Measurements from ENCODE around the gene APLP1.
"Not testable (repeated sequence)": the region's sequence is repeated elsewhere in the genome, so short reads cannot be mapped to it uniquely, and the experiment has no call there.

APLP1 gene

DNA sequence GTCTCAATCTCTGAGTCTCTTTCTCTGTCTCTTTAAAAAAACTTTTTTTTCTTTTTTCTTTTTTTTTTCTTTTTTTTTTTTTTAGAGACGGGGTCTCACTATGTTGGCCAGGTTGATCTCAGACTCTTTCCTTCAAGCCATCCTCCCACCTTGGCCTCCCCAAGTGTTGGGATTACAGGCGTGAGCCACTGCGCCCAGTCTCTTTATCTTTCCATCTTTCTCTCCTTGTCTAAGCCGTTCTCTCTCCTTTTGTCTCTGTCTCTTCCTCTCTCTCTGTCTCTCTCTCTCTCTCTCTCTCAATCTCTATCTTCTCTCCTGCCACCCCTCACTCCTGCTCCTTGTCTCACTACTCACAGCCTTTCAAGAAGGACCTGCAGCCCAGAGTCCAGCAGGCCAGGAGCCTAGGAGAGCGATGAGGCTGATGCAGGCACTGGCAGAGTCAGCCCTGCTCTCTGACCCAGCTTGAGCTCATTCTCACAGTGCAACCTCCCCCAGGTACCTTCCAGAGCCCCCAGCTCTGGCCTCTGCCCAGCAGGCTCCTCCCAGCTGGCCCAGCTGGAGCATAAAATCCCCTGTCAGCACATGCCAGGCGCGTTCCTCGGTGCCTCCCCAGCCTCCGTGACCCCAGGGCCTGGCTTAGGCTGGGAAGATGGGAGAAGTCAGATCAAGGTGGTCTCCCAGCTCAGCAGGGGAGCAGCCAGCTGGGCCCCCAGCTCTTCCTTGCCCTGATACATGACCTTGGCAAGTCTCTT is 16.2 kb upstream of the APLP1 start, which contains the start of gene NPHS1:
Gene NPHS1 (minus strand): TSS at position 476 of the 752 bp plus-strand sequence. CDS start 667 bp downstream, outside the sequence.
- ATAC-seq (no peak), DNase-seq (no peak)

DNA sequence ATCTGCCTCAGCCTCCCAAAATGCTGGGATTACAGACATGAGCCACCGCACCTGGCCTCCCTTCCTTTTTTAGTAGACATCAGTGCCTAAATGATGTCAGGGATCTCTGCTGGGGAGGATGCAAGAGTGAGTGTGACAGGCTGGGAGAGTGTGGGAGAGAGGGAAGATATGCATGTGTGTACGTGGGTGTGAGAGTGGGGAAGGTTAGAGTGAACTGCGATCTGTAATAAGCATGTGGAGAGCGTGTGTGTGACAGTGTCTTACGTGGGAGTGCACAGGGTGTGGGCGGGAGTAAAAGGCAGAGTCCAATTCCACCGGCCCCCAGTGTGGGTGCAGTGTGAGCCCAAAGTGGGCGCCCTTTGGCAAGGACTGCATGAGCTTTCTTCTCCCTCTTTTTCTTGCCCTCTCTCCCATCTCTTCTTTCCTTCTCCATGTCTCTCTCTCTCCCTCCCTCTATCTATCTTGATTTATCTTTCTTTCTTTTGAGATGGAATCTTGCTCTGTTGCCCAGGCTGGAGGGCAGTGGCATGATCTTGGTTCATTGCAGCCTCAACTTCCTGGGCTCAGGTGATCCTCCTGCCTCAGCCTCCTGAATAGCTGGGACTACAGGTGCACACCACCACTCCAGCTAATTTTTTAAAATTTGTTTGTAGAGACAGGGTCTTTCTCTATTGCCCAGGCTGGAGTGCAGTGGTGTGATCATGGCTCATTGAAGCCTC is 15.2 kb upstream of the APLP1 start:
- ATAC-seq (no peak), DNase-seq (no peak)

DNA sequence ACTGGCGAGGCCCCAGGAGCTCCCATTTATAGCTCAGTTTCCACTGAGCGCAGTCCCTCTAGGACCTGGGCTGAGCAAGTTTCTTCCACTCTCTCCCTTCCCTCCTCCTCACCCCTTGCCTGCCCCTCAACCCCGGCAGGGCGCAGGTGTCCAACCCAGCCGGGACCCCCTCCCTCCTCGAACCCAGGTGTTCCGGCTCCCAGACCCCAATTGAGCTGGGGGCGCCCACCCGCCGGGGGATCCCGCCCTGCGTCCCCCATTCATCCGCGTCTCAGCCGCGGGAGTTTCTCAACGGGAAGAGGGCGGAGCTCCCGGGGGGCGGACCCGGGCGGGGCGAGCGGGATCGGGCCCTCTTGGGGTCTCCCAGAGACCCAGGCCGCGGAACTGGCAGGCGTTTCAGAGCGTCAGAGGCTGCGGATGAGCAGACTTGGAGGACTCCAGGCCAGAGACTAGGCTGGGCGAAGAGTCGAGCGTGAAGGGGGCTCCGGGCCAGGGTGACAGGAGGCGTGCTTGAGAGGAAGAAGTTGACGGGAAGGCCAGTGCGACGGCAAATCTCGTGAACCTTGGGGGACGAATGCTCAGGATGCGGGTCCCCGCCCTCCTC is 11.7 kb upstream of the APLP1 start, which contains the start of gene KIRREL2:
Gene KIRREL2 (plus strand): TSS at position 366 of the 604 bp plus-strand sequence. CDS start 209 bp downstream, at position 575.
- DNase-seq: peak; percentile 60
- ATAC-seq: peak; percentile 60

DNA sequence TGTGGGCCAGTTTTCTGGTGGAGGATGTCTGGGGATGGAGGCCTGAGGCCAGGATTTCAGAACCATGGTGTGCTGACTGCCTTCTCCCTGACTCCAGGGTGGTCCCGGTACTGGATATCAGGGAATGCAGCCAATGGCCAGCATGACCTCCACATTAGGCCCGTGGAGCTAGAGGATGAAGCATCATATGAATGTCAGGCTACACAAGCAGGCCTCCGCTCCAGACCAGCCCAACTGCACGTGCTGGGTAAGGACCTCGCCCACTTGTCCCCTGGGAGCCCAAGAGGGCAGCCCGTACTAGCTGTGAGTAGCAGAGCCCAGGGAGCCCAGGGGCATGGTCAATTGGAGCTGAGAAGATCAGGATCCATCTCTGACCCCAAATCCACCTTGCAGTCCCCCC is 10.1 kb upstream of the APLP1 start:
- DNase-seq (no peak), ATAC-seq (no peak)

DNA sequence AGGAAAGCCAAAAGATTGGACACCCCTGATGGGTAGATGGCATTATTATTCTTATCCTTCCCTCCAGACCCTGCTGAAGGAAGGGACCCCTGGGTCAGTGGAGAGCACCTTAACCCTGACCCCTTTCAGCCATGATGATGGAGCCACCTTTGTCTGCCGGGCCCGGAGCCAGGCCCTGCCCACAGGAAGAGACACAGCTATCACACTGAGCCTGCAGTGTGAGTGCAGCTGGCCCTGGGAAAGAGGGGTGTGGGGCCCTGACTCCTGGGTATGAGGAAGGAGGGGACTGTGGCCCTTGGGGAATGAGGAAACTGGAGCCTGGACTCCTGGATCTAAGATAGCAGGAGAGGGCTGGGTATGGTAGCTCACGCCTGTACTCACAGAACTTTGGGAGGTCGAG is 9.0 kb upstream of the APLP1 start:
- DNase-seq (no peak), ATAC-seq (no peak)

DNA sequence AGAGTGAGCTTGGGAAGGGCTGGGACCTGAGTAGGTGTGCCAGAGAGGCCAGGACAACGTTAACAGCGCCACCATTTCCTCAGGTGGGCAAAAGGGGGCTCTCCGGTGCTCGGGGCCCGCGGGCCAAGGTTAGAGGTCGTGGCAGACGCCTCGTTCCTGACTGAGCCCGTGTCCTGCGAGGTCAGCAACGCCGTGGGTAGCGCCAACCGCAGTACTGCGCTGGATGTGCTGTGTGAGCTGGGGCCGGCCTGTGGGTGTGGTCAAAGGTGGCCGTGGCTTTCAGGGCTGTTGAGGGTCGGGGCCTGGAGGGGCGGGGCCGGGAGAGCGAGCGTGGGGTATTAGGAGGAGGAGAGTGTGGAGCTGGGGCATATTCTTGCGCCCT is 7.9 kb upstream of the APLP1 start:
- no peak for ATAC-seq
- no peak for DNase-seq

DNA sequence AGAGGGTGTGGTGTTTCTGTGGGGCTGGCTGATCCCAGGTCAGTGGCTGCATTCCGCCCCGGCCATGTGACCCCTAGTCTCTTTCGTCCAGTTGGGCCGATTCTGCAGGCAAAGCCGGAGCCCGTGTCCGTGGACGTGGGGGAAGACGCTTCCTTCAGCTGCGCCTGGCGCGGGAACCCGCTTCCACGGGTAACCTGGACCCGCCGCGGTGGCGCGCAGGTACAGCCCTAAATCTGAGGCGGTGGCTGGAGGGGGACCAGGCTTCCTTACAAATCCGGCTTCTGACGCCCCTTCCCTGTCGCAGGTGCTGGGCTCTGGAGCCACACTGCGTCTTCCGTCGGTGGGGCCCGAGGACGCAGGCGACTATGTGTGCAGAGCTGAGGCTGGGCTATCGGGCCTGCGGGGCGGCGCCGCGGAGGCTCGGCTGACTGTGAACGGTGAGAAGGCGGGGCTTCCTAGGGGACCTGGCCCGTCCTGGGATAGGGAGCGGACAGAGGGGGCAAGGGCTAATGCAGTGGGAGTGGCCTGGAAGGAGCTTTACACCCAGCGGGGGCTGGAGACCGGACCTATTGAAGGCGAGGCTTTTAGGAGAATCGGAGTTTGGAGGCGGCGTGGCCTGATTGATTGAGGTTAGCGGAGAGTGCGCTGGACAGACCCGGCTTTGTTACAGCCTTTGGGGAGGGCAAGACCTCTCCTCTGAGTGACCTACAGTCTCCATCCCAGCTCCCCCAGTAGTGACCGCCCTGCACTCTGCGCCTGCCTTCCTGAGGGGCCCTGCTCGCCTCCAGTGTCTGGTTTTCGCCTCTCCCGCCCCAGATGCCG is 7.3 kb upstream of the APLP1 start:
- ATAC-seq (no peak), DNase-seq (no peak)

DNA sequence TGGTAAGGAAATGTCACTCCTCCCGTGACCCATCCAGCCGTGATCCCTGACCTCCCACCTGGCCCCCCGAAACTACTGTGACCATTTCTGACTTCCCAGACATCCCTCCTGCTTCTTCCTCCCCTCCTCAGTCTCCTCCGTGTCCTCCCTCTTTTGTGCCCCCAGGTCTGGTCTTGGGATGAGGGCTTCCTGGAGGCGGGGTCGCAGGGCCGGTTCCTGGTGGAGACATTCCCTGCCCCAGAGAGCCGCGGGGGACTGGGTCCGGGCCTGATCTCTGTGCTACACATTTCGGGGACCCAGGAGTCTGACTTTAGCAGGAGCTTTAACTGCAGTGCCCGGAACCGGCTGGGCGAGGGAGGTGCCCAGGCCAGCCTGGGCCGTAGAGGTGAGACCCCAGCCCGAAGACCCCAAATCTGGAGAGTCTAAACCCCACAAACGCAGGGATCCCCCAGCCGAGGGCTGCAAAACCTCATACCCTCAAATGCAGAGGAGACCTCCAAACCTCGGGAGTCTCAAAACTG is 6.7 kb upstream of the APLP1 start:
- DNase-seq (no peak), ATAC-seq (no peak)

DNA sequence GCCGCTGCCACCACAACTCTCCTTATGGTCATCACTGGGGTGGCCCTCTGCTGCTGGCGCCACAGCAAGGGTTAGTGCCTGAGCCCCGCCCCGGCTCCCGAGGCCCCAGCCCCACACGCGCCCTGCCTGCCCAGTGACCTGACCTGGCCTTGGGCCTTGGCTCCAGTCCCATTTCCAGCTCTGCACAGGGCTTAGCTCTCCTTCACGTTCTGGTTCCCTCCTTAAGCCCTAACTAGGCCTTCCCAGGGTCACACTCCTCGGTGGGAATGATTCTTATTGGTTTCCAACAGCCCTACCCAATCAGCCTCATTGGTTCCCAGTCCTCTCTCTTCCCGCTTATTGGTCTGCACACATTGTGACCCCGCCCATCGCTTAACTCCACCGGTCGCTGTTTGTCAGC is 5.8 kb upstream of the APLP1 start:
- ATAC-seq (no peak), DNase-seq (no peak)

DNA sequence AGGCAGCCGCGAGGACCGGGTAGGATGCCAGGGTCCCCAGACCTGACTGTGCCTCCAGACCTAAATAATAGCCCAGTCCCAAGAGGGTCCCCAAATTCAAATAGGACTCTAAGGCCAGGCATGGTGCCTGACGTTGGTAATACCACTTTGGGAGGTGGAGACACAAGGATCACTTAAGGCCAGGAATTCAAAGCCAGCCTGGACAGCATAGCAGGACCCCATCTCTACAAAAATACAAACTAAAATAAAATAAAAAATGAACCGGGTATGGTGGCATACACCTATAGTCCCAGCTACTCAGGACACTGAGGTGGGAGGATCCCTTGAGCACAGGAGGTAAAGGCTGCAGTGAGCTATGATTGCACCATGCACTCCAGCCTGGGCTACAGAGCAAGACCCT is 5.4 kb upstream of the APLP1 start:
- DNase-seq: no peak
- ATAC-seq: no peak

DNA sequence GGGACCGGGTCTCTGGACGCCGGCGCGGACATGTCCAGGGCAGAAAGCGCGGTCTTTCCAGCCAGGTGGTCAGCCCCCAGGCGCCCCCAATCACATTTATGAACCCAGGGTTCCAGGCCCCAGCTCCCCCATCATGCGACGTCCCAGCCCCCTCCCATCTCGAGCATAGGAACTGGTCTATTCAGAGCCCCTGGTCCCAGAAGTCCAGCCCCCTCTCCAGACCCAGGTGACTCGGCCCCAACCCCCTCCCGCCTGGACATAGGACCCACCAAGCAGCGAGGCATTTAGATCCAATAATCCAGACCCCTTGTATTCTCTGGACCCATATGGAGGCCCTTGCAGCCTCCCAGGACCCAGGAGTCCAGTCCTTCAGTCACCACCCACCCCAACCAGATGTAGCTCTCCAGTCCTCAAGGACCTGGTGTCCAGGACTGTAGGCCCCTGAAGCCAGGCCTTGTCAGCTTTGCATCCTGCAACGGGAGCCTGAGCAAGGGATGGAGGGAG is 501 bp downstream of the APLP1 start:
- no peak for DNase-seq

DNA sequence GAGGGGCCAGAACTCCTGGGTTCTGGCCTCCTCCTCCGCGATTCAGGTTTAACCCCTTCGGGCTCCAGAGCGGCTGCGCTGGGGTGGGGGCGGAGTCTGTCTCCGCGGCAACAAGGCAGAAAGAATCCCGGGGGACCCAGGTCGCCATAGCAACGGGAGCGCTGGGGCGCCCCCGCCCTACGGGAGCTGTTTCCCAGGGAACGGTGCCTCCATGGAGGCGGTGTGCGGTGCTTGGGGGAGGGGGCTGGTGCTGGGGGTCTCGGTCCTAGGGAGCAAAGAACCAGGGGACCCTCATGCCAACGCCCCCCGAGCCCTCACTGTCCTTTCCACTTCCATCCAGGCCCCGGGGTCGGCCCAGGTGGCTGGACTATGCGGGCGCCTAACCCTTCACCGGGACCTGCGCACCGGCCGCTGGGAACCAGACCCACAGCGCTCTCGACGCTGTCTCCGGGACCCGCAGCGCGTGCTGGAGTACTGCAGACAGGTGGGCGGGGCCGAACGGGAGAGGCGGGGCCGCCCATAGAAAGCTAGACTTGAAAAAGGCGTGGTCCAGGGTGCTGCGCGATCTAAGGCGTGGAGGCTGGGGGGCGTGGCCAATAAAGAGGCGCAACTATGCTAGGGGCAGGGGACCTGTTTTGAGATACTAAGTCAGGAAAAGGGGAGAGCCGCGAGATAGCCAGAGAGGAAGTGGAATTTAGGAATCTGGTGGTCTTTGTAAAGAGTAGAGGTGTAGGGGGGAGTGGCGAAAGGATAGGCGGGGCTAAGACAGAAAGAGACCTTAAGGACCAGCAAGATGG is 1.2 kb downstream of the APLP1 start:
- ATAC-seq: peak; percentile 91
- DNase-seq: peak; percentile 88

More for the DNA sequence above, 501 bp downstream of the APLP1 start:
- ATAC-seq: no peak

DNA sequence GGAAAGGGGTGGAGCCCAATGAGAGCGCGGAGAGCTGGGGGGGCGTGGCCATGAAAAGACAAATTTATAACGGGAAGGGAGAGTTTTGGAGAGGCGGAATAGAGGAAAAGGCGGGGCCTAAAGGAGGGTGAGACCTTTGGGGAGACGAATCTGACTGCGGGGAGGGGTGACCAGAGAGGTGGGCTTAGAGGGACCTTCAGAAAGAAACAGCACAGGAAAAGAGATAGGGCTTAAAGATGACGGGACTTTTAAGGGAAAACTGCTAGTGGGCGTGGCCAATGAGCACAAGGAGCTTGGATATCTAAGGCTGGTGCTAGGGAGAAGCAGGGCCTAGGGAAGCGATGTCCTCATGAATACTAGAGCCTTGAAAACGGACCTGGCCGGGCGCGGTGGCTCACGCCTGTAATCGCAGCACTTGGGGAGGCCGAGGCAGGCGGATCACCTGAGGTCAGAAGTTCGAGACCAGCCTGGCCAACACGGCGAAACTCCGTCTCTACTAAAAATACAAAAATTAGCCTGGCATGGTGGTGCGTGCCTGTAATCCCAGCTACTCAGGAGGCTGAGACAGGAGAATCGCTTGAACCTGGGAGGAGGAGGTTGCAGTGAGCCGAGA is 1.9 kb downstream of the APLP1 start:
- ATAC-seq, DNase-seq: not testable (repeated sequence)

DNA sequence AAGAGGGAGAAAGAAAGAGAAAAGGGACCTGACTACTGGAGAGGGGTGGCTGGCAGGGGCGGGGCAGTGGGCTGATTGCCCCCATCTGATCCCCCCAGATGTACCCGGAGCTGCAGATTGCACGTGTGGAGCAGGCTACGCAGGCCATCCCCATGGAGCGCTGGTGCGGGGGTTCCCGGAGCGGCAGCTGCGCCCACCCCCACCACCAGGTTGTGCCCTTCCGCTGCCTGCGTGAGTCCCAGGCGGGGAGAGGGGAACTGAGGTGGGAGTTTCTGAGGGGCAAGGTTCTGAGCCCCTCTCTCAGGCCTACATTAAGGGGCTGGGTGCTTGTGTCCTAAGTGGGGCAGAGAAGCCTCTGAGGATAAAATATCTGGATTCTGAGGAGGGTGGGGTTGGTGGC is 2.4 kb downstream of the APLP1 start:
- no peak for DNase-seq
- no peak for ATAC-seq

DNA sequence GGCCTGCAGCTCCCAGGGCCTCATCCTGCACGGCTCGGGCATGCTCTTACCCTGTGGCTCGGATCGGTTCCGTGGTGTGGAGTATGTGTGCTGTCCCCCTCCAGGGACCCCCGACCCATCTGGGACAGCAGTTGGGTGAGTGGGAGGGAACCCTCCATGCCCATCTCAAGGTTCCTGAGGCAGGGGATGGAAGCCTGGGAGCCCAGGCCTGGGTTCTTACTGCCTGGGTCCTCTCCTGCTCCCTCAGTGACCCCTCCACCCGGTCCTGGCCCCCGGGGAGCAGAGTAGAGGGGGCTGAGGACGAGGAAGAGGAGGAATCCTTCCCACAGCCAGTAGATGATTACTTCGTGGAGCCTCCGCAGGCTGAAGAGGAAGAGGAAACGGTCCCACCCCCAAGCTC is 3.2 kb downstream of the APLP1 start:
- DNase-seq (no peak), ATAC-seq (no peak)

DNA sequence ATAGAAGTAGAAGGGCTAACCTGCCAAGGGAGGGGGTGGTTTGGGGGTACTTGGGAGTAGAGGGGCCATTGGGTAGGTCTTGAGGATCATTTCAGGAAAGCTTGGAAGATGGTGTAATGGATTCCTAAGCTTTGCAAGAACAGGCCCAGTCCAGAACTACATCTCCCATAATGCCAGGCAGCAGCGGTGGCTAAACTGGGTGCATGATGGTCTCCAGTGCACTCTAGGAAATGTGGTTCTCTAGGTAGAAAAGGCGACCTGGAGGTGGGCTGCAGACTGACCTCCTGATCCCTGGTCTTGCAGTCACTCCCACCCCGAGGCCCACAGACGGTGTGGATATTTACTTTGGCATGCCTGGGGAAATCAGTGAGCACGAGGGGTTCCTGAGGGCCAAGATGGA is 3.8 kb downstream of the APLP1 start:
- DNase-seq (no peak), ATAC-seq (no peak)

DNA sequence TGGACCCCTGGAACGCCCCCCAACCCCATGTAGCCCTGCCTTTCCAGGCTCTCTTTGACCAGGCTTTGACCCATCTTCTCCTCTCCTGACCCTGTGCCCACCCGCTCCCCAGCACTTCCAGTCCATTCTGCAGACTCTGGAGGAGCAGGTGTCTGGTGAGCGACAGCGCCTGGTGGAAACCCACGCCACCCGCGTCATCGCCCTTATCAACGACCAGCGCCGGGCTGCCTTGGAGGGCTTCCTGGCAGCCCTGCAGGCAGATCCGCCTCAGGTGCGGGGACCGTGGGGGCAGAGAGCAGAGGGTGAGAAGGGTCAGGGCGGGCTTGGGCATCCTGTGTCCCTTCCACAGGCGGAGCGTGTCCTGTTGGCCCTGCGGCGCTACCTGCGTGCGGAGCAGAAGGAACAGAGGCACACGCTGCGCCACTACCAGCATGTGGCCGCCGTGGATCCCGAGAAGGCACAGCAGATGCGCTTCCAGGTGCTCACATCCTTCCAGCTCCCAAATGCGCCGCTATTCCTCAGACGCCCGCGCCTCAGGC is 6.1 kb downstream of the APLP1 start:
- no peak for ATAC-seq
- DNase-seq: no peak

DNA sequence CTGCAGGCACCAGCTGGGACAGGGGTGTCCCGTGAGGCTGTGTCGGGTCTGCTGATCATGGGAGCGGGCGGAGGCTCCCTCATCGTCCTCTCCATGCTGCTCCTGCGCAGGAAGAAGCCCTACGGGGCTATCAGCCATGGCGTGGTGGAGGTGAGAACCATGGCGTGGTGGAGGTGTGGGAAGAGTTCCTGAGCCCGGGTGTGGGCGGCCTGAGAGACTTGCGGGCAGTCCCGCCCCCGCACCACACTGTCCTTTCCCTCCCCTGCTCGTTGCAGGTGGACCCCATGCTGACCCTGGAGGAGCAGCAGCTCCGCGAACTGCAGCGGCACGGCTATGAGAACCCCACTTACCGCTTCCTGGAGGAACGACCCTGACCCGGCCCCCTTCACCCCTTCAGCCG is 10.7 kb downstream of the APLP1 start:
- DNase-seq (no peak), ATAC-seq (no peak)

DNA sequence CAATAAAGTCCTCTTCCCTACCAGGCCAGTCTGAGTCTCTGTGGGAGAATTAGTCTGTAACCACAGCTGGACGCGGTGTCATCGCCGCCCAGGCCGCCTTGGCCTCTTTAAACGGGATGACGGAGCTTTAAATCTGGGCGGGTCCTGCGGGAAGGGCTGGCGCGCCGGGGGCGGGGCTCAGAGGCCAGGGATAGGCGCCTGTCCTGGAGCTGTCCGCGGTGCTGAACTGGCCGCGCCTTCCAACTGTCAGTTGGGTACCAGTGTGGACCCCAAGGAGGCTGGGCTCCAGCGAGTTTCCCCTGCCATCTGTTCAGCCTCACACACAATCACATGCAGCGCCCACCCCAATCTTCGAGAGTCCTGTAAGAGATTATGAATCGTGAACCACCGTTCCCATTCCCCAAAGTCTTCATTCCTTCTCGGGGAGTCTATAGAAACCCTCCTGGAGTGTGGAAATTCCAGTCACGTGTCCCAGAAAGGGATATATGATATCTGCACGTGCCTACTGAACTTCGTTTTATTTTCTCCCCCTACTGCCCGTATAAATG is 11.5 kb downstream of the APLP1 start:
- ATAC-seq (peak; percentile 81), DNase-seq (peak; percentile 92)
